SK-N-MC (cell line): ENCODE measurements around the gene GLRX5.

ENCODE experiments used
- DNase-seq: peaks from one replicate; pipeline ENCODE4 v3.0.0-alpha.2; 2011; ENCODE audit warnings: low read depth, low spot score
- H3K27ac ChIP-seq: fragments of 200-600 bp; sonication (generic); 2 replicates; pipeline ENCODE4 v1.5.1; 2016; ENCODE audit warnings: mixed run types
- H3K36me3 ChIP-seq: fragments of 200-600 bp; sonication (generic); 2 replicates; pipeline ENCODE4 v1.6.1; 2017; ENCODE audit warnings: antibody characterized with exemption, low read length, mixed read lengths; ENCODE audit not compliant: insufficient read depth
- H3K4me3 ChIP-seq: fragments of 200-600 bp; sonication (generic); 2 replicates; pipeline ENCODE4 v1.5.1; 2016
- H3K9ac ChIP-seq: fragments of 200-600 bp; sonication (generic); 2 replicates; pipeline ENCODE4 v1.8.0; 2017; ENCODE audit warnings: mixed run types, mixed read lengths; ENCODE audit not compliant: insufficient read length
- H3K9me3 ChIP-seq: fragments of 200-600 bp; sonication (generic); 2 replicates; pipeline ENCODE4 v1.6.1; 2017; ENCODE audit warnings: low read depth, mild to moderate bottlenecking, antibody characterized with exemption, low read length, moderate library complexity, mixed read lengths
- EZH2 ChIP-seq: fragments of 200-600 bp; sonication (generic); IDR thresholded peaks from one replicate; pipeline ENCODE4 v1.6.1; 2017; ENCODE audit warnings: antibody characterized with exemption
- FOXP2 ChIP-seq: optimal IDR thresholded peaks from 2 replicates; pipeline ENCODE3; 2011; ENCODE audit warnings: mild to moderate bottlenecking, moderate library complexity; ENCODE audit not compliant: insufficient read depth; ENCODE audit errors: extremely low read length, control extremely low read depth
- POLR2AphosphoS5 ChIP-seq: IDR thresholded peaks from 2 replicates; pipeline ENCODE4 v1.6.1; 2012; ENCODE audit warnings: mild to moderate bottlenecking, low read depth, low read length, borderline replicate concordance

Gene GLRX5

DNA sequence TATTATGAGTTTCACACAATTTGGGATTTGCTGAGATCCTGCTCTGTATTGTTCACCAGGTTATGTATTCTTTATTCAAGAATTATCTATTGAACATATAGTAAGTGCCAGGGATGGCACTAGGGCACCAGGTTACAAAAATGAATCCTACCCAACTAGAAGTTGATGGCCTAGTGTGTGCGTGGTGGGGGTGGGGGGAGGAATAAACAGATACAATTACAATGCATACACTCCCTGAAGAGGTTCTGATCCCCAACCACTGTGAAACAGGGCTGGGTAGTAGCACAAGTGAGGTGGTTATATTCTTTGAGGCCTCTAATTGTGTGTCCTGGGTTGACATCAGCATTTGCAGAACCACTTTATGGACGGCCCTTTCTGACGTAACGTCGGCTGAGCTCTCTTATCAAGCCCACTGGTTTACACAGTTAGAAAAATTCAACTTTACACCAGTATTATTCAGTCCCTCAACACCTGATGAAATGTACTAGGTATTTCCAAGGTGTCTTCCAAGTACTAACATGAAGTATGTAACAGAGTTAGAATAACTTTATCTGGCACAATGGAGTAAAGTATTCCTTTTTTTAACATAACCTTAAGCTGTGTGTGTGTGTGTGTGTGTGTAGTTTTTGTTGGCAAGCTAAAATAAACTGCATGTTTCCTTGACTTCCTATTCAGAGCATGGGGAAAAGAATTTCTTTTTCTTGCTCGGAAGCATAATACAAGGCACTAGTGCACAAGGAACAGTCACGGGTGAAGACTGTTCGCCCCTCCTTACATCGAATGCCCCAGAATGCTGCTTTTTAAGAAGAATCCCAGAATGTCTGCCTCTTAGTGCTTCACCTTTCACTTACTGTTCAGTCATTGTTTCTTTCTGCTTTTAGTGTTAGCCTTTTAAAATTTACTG lies 8.1 kb upstream of the GLRX5 start:
- DNase-seq = no peak
- H3K9me3 ChIP-seq = no peaks in the 10 kb centered on the region
- H3K4me3 ChIP-seq = no peak overlapping the region
- H3K36me3 ChIP-seq = peaks cover 23% of the 10 kb centered on the region
- H3K9ac ChIP-seq = no peak overlapping the region
- peak overlapping the region; percentile 65 for H3K27ac ChIP-seq
- TF ChIP-seq POLR2AphosphoS5 (no peak), EZH2 (no peak), FOXP2 (no peak)

DNA sequence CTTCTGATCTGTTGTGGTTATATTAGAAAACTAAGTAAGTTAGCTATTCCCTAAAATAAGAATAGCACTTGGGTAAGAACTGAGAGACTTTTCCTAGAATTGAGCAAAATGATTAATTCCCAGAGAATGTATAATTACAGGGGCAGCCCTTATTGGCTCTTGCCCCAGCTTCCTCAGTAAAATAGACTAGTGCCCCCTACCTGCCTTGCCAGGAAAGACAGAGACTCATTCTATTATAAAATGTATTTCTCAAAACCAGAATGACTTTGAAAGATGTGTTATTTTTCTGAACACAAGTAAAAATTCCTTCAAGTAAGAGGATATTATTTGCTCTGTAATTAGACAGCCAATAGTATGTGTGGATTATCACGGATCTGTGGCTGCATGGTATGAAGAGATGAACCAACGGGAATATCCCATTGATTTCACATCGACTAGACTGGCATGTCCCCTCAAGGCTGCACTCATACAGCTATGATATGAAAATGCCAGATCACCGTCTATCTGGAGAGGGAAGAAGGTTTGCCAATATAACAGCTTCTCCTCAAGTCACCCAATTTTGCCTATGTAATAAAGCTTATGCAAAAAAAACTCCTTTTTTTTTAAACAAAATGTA lies 7.4 kb upstream of the GLRX5 start:
- no peaks in the 10 kb centered on the region for H3K9me3 ChIP-seq
- H3K9ac ChIP-seq = no peak overlapping the region
- H3K36me3 ChIP-seq = peaks cover 30% of the 10 kb centered on the region
- H3K27ac ChIP-seq = peak overlapping the region; percentile 65
- H3K4me3 ChIP-seq = no peak overlapping the region
- TF ChIP-seq EZH2 (no peak), POLR2AphosphoS5 (no peak), FOXP2 (no peak)
- DNase-seq = no peak

GRCh38 chr14:95529216-95529615 lies 5.6 kb upstream of the GLRX5 start:
- no peak for DNase-seq
- Histone ChIP-seq H3K4me3 (no peak overlapping the region), H3K36me3 (peaks cover 36% of the 10 kb centered on the region), H3K9me3 (no peaks in the 10 kb centered on the region), H3K9ac (peak overlapping the region; percentile 32), H3K27ac (peak overlapping the region; percentile 14; the same call in 1 of the 2 replicates)
- TF ChIP-seq EZH2 = no peak
- TF ChIP-seq FOXP2 = no peak
- TF ChIP-seq POLR2AphosphoS5 = no peak

DNA sequence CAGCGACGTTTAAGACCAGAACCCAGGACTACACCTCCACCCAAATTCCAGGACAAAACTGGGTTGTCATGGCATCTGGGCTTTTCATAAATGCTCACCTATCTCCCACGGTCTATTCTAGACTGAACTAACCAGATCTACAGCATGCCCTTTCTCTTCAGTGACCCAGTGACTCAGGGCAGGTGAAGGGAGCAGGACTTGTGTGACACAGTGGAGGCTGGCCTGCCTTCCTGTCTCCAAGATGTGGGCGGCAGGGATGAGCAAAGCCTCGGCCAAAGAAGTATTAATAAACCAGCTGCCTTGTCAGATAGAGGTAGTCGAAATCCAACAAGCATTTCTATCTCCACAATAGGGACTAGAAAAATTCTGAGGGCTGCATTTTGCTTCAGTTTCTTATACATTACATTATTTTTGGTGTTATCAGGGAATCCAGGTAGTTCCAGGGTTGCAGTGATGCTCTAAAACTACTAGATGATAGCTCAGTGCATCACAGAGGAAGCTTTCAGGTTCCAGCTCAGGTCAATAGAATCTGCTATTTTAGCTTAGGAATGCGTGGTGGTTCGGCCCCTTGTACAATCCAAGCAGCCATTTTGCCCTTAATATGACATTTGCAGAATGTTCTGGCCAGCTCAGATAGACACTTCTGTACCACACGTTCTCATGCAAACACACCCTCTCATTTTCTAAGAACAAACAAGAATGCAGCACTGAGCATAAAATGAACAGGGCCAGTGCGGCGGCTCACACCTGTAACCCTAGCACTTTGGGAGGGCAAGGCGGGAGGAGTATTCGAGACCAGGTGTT lies 4.2 kb upstream of the GLRX5 start:
- DNase-seq = no peak
- Histone ChIP-seq H3K9ac (peak overlapping the region; percentile 7), H3K9me3 (no peaks in the 10 kb centered on the region), H3K4me3 (peak overlapping the region; percentile 5; the same call in 1 of the 2 replicates), H3K36me3 (peaks cover 36% of the 10 kb centered on the region), H3K27ac (peak overlapping the region; percentile 55; the same call in 1 of the 2 replicates)
- TF ChIP-seq FOXP2 = no peak
- no peak for TF ChIP-seq POLR2AphosphoS5

- DNase-seq = no peak
- TF ChIP-seq EZH2 (no peak), POLR2AphosphoS5 (no peak), FOXP2 (no peak)
- Histone ChIP-seq H3K9ac (peak overlapping the region; percentile 90), H3K4me3 (peak overlapping the region; percentile 84), H3K36me3 (peaks cover 36% of the 10 kb centered on the region), H3K27ac (no peak overlapping the region), H3K9me3 (no peaks in the 10 kb centered on the region)
These were observed 3.4 kb upstream of the GLRX5 start for GRCh38 chr14:95531473-95531872.

DNA sequence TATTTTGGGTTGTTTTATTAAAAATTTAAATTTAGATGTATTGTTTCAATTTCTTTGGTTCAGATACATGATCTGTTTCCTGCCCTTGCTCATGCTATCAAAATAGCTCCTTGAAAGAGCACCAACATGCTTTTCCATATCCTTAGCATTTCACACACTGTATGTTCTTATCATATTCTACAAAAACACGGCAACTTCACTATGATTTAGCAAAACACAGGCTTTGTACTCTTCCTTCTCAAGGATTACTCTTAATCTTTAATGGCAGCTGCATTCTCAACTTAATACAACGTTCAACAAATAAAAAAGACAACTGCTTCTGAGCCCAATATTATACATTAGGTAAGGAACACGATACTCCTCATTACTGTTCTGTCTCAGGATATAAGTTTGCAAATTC lies 2.9 kb upstream of the GLRX5 start:
- TF ChIP-seq FOXP2 (no peak), POLR2AphosphoS5 (no peak), EZH2 (no peak)
- Histone ChIP-seq H3K36me3 (peaks cover 36% of the 10 kb centered on the region), H3K27ac (no peak overlapping the region), H3K4me3 (peak overlapping the region; percentile 84), H3K9me3 (no peaks in the 10 kb centered on the region), H3K9ac (peak overlapping the region; percentile 90)
- no peak for DNase-seq

DNA sequence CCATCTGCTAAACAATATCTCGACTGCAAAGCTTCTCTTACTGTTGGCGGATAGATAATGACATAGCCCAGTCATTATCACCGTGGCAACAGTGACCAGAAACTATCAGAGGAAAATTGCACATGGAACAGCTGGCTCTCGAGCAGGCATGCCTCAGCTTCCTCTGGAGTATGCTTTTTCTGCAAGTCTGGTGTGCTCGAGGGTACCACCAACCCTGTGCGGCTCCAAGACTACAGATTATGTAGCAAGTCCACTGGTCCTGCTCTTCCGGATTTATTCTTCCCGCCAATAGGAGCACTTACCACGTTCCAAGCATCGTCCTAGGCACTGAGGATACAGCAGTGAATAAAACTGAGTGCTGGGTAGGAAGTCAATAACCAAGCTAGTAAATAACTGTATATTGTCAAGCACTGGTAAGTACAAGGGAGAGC lies 1.4 kb upstream of the GLRX5 start:
- H3K9me3 ChIP-seq = no peaks in the 10 kb centered on the region
- peak overlapping the region; percentile 84 for H3K4me3 ChIP-seq
- no peak for TF ChIP-seq FOXP2
- TF ChIP-seq POLR2AphosphoS5 = 0 out of 2 replicates have a peak, but pooled peaks have one; percentile 32
- no peak for TF ChIP-seq EZH2
- DNase-seq = no peak
- no peak overlapping the region for H3K27ac ChIP-seq
- peaks cover 36% of the 10 kb centered on the region for H3K36me3 ChIP-seq
- peak overlapping the region; percentile 90 for H3K9ac ChIP-seq
